ENCODE results near the gene CRYBG2. TPM values are rescaled to one million over a fixed set of nuclear protein-coding genes. Genes with fewer than 3 reads are reported as not detected.
A peak's percentile ranks its signal among the peaks of the same experiment; 100 is the strongest.

The CRYBG2 gene
- total and polyA plus RNA-seq, 2 of the 8 experiments (the other 6 are each of a cell fraction or from before 2014, with no cell fraction given) = 14.2 to 17.0 TPM

GRCh38 chr1:26378879-26379251 lies 24.9 kb upstream of the CRYBG2 start:
- H2AK5ac ChIP-seq (ENCODE audit: low read depth, low read length) = no peak overlapping the region
- H2BK12ac ChIP-seq (ENCODE audit: low read depth, low read length) = no peak overlapping the region
- H3K18ac ChIP-seq (ENCODE audit: extremely low read depth, low read length) = no peak overlapping the region
- no peak overlapping the region for H3K9ac ChIP-seq (replicated peaks in 1 of 4; ENCODE audit: extremely low read depth in 1 of 4, low read depth in 3 of 4, low read length in 3 of 4)
- no peak overlapping the region for H3K56ac ChIP-seq (replicated peaks; ENCODE audit: insufficient read length, low read depth, low read length)
- H2AFZ ChIP-seq (ENCODE audit: low read length) = no peak overlapping the region
- H3K4me1 ChIP-seq (replicated peaks in 1 of 4; ENCODE audit: control insufficient read depth in 3 of 4, insufficient read depth in 4 of 4, low read length in 3 of 4) = peaks cover 0 to 2% (median 0%) of the 10 kb centered on the region in 4 experiments; a peak in 2 of 7 replicates
- no peak overlapping the region for H2BK20ac ChIP-seq (ENCODE audit: low read length)
- ChIA-PET CTCF (ENCODE audit: partially characterized antibody) (interaction anchor here (0.7 to 7.9 kb wide), 10 partner anchors 12 to 101 kb away, joined by 3 to 79 read pairs (median 8); partner anchors contain the start of gene CRYBG2), POLR2A (ENCODE audit: partially characterized antibody) (interaction anchor here (1.1 to 2.3 kb wide), 4 partner anchors 17 to 38 kb away, joined by 3 to 9 read pairs (median 4); partner anchors contain the start of gene LIN28A)
- no peak overlapping the region for H3K14ac ChIP-seq (ENCODE audit: insufficient read length)
- no peak overlapping the region for H3K23ac ChIP-seq (ENCODE audit: insufficient read length)
- no peak overlapping the region for H2BK15ac ChIP-seq (ENCODE audit: low read length)
- no peak overlapping the region for H4K91ac ChIP-seq (replicated peaks; ENCODE audit: insufficient read length, low read length)
- TF ChIP-seq KDM1A (IDR thresholded peaks at IDR 0.05; ENCODE audit: borderline replicate concordance, low read length) (peak; percentile 51; the same call in 1 of the 2 replicates), GABPA (IDR thresholded peaks at IDR 0.05; ENCODE audit: borderline replicate concordance, insufficient read depth, low read length) (no peak)
- no peak overlapping the region for H3K4me3 ChIP-seq (ENCODE audit: extremely low read depth in 1 of 4, insufficient read depth in 2 of 4, low read depth in 3 of 4, low read length in 4 of 4)
- H3K27ac ChIP-seq (ENCODE audit: low read depth, low read length) = no peak overlapping the region
- no peak overlapping the region for H2BK120ac ChIP-seq (replicated peaks; ENCODE audit: low read depth, low read length)
- DNase-seq (ENCODE audit: low read depth in 1 of 2, low spot score in 2 of 2) (no peak), FAIRE-seq (no peak)
- H3K36me3 ChIP-seq (ENCODE audit: control insufficient read depth in 2 of 4, insufficient read depth in 4 of 4, low read length in 3 of 4) = no peaks in the 10 kb centered on the region
- no peaks in the 10 kb centered on the region for H4K20me1 ChIP-seq (replicated peaks in 1 of 2; ENCODE audit: control insufficient read depth in 1 of 2, insufficient read depth in 2 of 2, low read length in 2 of 2)
- WGBS, 2 experiments (ENCODE audit: extremely low coverage in 1 of 2, insufficient coverage in 1 of 2, insufficient read length in 1 of 2, insufficient replicate concordance in 2 of 2, low coverage in 1 of 2, low lambda C conversion rate in 2 of 2, missing lambda C conversion rate in 1 of 2) = 87% methylated on average over 3 of the region's 3 CpGs; no CpG with 5 or more reads in 1 of the 2 experiments
- H3K79me1 ChIP-seq (ENCODE audit: low read depth, low read length) = no peaks in the 10 kb centered on the region
- no peaks in the 10 kb centered on the region for H3K27me3 ChIP-seq (replicated peaks in 1 of 4; ENCODE audit: control insufficient read depth in 3 of 4, extremely low read depth in 1 of 4, insufficient read depth in 3 of 4, low read length in 3 of 4)
- no peak overlapping the region for H3K4me2 ChIP-seq (ENCODE audit: insufficient read depth in 1 of 2, low read depth in 2 of 2, low read length in 2 of 2)
- H3K79me2 ChIP-seq (ENCODE audit: control insufficient read depth in 1 of 2, insufficient read depth in 2 of 2, low read length in 2 of 2) = no peaks in the 10 kb centered on the region
- H2BK5ac ChIP-seq (ENCODE audit: low read depth, low read length) = no peak overlapping the region
- no peak overlapping the region for H3K4ac ChIP-seq (replicated peaks; ENCODE audit: insufficient read length, low read depth, low read length)
- H3K23me2 ChIP-seq (ENCODE audit: low read depth, low read length) = no peaks in the 10 kb centered on the region
- no peaks in the 10 kb centered on the region for H3K9me3 ChIP-seq (ENCODE audit: insufficient read depth in 2 of 2, low read depth in 1 of 2, low read length in 1 of 2)
- H4K5ac ChIP-seq (ENCODE audit: insufficient read length, low read depth, low read length) = no peak overlapping the region
- H4K8ac ChIP-seq (ENCODE audit: extremely low read depth, insufficient read depth, low read length) = no peak overlapping the region
